HG02852 (cell line): ENCODE data around the gene RFX8.
"Not testable (repeated sequence)": the region's sequence is repeated elsewhere in the genome, so short reads cannot be mapped to it uniquely, and the experiment has no call there.

ENCODE experiments used
- ATAC-seq: cut with Tn5 transposase; IDR thresholded peaks from one replicate; pipeline ENCODE4 v1.9.1; 2021; ENCODE audit warnings: mild to moderate bottlenecking, moderate library complexity; ENCODE audit not compliant: unreplicated experiment

Gene RFX8

DNA sequence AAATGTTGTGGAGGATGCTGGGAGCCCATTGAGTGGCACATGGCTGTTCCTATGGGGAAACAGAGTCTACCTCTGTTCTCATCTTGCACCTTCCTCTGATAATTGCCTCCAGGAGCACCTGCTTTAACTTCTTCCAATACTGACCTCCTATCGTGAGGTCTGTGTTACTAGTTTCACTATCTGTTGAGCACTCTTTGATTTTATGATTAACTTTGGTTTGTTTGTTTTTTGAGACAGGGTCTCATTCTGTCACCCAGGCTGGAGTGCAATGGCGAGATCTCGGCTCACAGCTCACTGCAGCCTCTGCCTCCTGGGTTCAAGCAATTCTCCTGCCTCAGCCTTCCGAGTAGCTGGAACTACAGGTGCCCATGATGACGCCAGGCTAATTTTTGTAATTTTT is 12.1 kb upstream of the RFX8 start:
- ATAC-seq, result no peak

DNA sequence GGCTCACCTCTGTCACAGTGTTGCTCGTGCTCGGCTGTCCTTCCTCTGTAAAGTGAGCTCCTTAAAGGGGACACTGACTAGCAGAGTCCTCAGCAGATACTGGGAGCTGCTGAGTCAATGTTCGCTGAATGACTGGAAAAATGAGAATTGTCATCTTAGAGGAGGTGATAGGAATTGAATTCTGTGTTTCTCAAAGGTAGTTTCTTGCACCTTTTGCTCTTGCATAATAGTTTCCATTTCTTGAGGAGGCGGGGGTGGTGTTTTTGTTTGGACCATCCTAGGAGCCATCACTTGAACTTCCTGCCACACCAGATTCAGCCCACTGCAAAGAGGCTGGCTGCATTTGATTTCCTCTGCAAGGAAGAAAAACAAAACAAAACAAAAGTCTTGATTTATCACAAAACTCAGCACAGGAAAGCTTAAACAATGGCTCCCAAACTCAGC is 11.4 kb upstream of the RFX8 start:
- ATAC-seq, result no peak

DNA sequence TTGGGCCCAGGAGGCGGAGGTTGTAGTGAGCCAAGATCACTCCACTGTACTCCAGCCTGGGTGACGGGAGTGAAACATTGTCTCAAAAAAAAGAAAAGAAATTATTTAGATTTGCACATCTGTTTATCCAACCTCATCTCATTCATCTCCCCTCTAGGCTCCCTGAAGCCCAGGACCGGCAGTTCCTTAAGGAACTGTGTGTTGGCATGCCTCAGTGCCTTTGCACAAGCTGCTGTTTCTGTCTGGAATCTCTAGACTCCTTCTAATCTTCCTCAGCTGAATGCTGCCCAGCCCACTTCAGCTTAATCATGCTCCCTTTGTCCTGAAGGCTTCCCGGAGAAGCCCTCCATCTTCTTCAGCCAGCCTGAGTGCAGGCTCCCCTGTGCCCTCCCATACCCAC is 10.9 kb upstream of the RFX8 start:
- ATAC-seq, result no peak

DNA sequence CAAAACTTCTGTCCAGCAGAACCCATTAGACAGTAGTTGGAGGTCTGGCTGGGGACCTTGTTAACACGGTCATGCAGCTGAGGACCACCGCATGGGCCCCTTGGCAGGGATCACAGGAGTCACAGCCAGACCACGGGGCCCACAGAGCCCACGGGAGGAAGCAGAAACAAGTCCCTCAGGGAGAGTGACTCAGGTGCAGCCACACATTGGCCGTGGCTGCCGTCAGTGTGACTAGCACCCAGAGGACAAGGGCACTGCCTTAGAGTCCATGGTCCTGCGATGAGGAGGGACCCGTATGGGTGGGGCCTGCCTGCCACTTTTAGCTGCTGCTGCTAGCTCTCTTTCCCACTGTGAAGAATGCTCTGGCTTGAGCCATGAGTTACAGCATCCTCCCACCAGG is 5.9 kb upstream of the RFX8 start:
- no peak for ATAC-seq

DNA sequence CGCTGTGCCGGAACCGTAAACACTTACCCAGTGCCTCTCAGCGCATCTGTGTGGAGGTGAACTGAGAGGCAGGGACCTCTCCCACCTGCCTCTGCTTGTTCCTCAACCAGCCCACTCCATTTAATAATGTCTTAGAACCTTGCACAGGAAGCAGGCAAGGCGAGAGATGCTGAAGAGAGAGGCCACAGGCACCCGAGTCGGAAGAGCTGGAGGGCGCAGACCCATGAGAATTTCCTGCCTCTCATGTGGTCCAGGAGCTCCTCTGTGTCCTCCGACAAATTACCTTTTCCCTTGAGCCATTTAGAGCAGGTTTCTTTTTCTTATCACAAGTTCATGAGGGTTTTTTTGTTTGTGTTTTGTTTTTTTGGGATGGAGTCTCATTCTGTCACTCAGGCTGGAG is 4.9 kb upstream of the RFX8 start:
- no peak for ATAC-seq

DNA sequence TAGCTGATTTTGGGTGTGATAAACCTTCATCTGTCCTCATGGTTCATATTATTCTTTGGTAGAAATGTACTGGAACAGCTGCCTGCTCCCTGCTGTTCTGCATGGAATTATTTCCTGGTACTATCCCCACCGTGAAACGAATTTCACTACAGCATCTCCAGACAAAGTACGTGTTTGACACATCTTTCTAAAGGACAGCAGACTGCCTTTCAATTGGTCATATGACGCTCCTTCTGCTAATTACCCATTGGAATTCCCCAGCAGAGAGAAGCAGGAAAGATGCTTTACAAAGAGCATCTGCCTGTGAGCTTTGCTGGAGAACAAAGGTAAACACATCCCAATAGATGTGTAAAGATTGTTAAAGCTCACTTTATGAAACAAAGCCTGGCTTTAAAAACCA is 4.4 kb upstream of the RFX8 start:
- ATAC-seq, result no peak

DNA sequence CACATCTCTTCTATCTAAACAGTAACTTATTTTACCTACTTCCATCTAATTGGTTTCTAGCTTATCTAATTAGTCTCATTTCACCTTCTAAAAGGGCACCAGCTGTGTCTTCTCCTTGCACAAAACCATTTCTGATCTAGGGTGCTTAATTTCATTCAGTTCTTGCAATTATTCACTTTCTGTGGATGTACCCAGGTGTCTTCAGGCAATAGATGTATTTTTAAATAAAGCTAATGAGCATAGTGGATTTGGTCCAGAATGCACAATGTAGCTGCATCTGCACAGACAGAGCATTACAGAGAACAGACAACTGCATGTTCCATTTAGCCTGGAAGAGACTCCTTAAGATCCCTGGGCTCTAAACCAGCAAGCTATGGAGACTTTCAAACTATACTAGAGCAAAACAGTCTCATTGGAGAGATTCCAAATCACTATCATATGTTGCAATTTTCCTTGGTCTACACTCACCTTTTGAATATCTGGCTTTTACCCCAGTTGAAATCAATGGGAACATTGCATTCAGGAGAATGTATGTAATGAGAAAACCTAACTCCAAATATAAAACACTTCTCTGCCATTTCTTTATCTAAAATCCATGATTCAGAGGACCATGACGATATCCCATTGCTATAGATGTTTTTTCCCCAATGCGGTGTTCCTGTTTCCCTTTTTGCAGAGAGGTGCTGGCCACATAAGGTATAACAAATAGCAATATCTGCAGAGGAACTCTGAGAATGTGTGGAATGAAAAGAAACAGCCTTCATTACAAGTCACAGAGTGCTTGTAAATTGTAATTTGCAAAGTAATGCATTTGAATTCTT is 3.5 kb upstream of the RFX8 start:
- no peak for ATAC-seq

DNA sequence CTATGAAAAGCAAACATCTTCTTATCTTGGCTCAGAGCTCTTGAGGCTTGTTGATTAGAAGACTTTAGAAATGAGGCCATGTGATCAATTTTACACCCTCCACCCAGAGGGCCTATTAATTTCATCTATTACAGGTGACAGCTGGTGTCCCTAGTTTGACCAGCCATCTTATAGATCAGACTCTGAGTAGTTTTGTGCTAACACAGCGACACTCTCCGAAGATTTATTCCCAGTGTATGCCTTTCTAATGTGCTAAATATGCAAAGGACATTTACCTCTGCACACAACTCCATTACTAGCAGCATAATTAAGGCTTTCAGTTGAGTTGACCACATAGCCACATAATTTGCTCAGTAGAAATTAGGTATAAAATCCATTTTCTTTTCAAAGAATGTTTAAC is 2.6 kb upstream of the RFX8 start:
- no peak for ATAC-seq

DNA sequence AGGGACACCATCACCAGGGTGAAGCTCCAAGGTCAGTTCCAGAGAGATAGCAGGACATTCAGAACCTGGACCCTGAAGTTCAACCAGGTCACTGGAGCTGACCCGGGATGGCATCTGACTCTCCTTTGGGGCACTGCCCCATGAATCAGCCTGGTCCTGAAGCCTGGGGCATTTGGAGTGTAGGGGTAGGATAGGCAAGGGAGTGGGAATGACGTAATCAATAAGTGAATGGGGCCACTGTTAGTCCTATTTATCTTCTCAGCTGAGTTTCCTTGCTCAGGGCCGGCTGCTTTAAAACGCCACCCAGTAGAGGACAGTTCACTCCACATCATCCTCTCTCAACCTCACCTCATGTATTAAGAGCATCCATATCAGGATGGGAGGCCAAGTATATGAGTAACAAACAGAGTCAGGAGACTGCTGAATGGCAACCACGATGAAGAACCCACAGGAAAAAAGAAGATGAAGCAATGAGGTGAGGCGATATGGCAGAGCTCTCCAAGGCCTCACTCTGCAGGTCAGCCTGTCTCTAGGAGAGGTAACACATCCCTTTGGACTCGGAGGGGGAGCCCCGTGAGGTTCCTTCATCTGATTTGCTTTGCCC is 1.8 kb upstream of the RFX8 start:
- ATAC-seq, result no peak

DNA sequence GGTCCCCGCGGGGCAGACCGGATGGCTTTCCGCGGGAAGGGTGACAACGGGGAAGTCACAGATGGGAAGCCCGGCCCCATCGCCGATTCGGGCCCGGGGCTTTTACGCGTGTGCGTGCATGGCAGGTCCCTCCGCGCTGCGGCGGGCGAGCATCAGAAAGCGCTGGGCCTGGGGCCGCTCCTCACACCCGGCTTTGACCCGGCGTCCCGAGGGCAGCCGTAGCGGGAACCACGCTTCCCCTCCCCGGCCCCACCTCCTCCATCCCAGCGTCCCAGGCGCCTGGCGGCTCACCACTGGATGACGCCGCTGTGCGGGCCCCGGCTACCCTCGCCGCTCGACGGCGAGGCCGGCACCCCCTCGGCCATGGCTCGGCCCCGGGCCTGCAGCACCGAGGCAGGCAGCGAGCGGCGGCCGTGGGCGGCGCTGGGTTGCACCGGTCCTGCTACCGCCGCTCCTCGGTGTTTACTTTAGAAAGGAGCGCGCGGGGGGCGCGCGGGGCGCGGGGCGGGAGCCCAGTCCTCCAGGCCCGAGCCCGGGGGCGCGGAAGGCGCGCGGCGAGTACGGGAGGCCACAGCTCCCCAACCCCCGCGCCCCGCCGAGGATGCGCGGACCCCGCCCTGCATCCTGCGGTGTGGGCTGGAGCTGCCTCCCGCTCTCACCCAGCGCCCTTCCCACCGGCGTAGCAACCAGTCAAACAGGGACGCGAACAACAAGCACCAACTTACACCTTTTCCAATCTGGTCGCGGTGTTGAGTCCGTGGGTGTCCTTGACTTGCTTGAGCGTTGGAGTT is 806 bp downstream of the RFX8 start:
- ATAC-seq, result no peak

DNA sequence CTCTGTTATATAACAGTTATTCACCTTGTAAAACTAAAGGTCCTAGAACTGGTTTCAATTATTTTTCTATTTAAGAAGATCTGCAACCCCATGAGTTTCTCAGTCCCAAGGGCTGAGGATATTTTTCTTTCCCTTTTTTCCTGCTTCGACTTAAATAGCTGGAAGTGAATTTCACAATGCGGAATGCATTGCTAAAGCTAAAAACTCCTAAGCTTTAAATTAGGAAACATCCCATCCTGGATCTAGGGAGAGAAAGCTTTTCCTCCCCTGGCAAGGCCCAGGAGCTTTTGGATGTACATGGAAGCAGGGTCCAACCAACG is 1.4 kb downstream of the RFX8 start:
- ATAC-seq, result no peak

DNA sequence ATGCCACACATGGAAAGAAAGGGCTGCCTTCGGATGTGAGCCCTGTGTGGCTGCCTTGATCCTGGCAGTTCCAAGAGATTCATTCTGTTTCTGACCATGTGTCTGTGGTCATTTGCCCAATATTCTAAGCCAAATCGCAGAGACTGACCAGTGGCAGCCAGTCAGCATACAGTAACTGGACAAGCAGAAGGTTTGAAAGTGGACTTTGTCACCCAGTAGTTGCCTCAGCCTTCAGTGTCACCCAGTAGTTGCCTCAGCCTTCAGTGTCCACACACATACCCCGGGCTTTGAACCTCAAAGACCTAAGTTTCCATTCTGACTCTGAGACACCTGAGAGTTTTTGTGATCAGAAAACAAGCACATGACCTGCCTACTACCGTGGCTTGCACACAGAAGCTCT is 5.0 kb downstream of the RFX8 start:
- no peak for ATAC-seq

DNA sequence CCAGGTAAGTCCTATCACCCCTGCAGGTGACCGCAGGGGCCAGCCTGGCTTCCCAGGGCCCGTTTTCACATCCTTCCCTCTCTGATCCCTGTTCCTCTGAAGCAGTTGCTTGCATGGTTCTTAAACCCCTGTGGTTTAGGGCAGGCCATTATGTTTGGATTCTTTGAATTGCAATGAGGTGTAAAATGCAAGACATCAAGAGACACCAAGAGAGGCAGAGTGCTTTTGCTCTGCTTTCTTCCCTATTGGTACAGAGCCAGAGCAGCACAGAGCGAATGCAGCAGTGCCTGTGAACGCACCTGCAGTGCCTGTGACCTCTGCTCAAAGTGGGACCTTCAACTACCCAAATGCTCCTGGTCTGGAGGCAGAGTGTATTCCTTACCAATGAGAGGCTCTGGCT is 7.6 kb downstream of the RFX8 start:
- ATAC-seq, result no peak

DNA sequence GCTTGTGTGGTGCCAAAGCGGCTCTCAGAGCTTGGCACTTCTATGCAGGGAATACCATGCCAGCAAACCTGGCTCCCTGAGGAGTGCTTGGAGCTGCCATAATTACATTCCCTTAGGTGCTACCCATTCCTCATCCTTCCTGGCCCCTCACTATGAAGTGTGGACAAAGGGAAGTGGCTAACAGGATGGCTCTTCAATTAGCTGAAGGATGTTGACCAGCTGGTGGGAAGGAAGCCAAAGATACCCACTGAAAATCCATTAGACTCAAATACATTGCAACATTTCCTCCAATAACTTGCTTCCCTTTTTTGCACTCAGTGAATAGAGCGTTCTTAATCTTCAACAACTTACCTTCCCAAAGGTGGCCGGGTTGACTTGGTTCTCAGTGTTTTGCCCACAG is 8.5 kb downstream of the RFX8 start:
- ATAC-seq, result no peak

DNA sequence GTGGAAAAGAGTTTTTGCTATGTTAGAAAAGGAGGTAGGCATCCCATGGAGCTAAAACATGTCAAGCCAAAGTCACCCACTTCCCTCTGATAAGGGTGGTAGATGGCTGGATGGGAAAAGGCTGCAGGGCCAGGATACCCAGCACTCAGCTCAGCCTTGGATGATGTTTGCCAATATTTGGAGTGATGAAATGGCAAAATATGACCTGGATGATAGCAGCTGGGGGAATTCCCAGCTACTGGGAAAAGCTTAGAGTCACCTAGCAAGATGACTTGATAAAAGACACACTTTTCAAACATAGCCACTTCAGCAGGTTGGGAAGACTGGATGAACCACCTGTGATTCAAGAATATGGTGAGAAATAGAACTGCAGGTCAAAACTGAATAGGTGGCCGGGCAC is 10.1 kb downstream of the RFX8 start:
- no peak for ATAC-seq

DNA sequence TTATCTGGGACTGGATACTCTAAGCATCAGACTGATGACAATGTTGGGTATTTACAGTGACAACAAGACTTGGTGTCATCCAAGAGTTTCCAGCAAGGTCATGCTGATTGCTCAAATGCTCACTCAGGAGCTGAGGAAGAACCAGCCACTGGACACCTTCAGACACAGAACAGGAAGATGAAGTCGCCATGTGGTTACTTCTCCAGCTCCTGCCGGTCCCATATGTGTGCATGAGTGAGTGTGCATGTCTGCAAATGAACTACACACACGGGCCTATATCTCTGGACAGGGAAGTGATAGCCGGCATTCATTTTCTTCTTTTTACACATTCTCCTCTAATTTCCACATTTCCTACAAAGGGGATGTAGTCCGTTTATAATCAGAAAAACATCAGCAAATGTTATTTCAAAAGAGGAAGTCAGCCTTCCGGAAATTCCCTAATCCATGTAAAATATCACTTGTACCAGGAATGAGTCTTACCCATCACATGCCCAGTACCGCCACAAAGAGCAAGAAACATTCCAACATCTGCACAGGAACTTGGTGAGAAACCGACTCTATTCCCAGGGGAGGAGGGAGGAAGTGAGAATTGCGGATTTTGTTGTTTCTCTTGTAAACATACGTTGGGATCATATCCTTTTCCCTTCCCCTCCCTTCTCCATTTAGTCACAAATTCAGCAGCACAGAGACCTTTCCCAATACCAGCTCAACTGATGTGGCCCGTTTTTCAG is 10.8 kb downstream of the RFX8 start:
- no peak for ATAC-seq

DNA sequence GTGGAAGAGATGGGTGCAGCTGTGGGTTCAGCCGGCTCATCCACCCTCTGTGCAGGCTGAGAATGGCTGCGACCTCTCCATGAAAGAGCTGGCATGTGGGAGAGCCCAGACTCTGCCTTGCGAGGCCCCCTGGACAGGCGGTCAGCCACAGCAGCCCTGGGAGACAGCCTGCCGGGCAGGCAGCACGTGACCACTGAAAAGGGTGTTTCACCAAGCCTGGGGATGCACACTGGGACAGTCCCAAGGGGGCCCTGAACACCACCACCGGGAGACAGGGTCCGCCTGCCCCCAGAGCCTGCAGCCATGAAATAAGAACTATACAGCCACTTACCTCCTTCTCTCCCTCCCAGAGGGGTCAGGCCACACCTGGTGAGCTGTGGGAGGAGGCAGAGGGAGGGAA is 11.5 kb downstream of the RFX8 start:
- no peak for ATAC-seq

DNA sequence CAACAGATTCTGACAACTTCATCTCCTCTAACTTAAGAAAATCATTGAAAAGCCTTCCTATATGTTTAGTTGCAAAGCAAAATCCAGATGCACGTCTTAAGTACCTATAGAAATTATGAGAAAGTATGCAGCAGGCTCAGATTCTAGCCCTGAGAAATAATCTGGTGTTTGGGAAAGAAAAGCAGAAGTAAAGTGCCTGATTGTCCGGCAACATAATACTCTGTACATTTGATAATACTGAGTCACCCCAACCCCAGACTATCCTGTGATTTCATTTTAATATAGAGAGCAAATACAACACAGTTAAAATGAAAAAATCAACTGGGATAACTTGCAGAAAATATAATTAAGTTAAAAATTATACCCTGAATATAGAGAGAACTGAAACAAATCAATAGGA is 13.5 kb downstream of the RFX8 start:
- ATAC-seq, result no peak

DNA sequence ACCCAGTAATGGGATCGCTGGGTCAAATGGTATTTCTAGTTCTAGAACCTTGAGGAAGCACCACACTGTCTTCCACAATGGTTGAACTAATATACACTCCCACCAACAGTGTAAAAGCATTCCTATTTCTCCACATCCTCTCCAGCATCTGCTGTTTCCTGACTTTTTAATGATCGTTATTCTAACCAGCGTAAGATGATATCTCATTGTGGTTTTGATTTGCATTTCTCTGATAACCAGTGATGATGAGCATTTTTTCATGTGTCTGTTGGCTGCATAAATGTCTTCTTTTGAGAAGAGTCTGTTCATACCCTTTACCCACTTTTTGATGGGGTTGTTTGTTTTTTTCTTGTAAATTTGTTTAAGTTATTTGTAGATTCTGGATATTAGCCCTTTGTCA is 20.5 kb downstream of the RFX8 start:
- not testable (repeated sequence) for ATAC-seq

DNA sequence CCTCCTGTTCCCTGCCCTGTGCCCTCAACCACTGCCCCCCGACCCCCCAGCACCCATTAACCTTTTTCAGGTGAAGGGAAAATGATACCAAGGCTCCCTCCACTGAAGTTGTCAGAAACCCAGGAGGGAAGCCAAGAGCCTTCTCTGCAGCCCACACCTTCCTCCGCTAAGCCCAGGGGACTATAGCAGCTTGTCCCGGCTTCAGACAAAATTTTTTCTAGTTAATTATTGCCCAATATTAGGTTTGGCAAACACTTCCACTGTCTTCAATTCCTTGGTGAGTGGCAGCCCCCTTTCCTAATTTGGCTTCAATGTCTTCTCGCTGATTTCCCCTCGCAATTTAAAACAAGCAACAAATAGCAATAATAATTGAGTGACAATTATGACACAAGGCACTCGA is 23.9 kb downstream of the RFX8 start:
- no peak for ATAC-seq

DNA sequence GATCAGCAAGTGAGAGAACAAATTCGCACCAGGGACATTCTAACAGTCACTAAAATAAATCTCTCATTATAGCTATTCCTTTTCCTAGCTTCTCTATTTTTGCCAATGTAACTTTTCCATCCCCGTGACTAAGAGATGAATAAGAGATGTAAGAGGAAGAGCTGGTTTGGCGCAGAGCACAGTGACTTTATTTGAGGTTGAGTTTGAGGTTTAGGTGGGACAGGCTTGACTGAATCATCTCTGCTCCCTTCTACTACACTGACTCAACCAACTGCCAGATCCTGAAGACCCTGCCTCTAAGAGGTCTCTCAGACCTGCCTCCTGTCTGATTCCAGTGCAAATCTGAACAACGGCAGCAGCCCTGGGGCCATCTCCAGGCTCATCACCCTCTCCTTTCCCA is 28.0 kb downstream of the RFX8 start:
- no peak for ATAC-seq

DNA sequence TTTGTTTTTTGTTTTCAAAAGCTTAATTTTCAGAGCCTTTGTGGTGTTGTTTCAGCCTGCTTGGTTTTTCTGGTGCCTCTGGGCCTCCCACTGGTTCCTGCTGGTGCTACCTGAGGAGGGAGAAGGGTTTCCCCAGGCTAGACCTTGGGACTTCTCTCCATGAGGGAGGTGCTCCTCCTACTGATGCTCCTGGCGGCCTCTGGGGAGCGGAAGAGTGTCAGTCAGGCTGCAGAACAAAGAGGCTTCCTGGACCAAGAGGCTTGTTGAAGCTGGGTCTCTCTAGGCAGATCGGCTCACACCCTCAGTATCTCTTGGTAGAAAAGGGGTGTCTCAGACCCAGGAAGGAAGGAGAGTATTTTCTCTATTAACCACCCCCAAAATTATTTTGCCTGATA is 32.2 kb downstream of the RFX8 start:
- ATAC-seq, result no peak
